HG03571 (cell line): Measurements from ENCODE around the gene CCL24.
A peak's percentile ranks its signal among the peaks of the same experiment; 100 is the strongest.
"Not testable (repeated sequence)": the region's sequence is repeated elsewhere in the genome, so short reads cannot be mapped to it uniquely, and the experiment has no call there.

ENCODE experiments used
- ATAC-seq: cut with Tn5 transposase; IDR thresholded peaks from one replicate; pipeline ENCODE4 v1.9.1; 2021; ENCODE audit not compliant: unreplicated experiment

The CCL24 gene, protein sequence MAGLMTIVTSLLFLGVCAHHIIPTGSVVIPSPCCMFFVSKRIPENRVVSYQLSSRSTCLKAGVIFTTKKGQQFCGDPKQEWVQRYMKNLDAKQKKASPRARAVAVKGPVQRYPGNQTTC

DNA sequence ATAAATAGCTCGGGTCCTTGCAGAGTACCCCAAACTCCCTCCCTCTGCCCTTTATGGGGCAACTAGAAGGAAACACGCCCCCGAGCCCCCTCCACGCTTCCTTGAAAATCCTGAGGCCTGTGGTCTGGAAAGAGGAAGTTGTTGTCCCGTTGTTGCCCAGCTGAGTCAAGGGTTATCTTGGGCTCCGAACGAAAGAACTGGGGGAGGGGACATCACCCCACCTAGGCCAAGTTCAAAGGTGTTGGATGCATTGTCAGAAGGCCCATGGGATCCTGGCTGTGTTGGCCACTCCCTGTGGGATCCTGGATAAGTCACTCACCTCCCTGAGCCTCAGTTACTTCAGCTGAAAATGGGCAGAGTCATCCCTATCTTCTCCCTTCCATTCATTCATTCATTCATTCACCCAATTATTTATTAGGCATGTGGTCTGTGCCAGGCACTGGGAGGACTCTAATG lies at the start of gene CCL24:
CCL24 (minus strand) TSS at position 26 of the 456 bp plus-strand sequence. CDS start 91 bp downstream, outside the sequence.
- ATAC-seq, result no peak

DNA sequence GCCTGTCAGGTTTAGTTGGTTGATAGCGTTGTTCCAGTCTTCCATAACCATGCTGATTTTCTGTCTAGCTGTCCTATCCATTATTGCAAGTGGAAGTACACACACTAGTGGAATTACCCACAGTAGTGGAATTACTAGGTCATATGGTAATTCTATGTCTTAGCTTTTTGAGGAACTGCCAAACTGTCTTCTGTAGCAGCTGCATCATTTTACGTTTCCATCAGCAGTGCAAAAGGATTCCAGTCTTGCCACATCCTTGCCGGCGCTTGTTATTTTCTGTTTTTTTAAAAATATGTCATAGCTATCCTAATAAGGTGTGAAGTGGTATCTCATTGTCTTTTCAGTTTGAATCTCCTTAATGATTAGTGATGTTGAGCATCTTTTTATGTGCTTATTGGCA lies 48.0 kb upstream of the CCL24 start:
- ATAC-seq, result no peak

DNA sequence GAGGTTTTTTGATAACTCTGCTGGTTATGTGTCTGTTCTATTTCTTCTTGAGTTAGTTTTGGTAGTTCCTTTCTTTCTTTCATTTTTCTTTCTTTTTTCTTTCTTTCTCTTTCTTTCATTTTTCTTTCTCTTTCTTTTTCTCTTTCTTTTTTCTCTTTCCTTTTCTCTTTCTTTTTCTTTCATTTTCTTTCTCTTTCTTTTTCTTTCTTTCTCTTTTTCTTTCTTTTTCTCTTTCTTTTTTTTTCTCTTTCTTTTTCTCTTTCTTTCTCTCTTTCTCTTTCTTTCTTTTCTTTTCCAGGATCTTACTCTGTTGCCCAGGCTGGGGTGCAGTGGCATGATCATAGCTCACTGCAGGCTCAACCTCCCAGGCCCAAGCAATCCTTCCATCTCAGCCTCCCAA lies 44.8 kb upstream of the CCL24 start:
- no peak for ATAC-seq

DNA sequence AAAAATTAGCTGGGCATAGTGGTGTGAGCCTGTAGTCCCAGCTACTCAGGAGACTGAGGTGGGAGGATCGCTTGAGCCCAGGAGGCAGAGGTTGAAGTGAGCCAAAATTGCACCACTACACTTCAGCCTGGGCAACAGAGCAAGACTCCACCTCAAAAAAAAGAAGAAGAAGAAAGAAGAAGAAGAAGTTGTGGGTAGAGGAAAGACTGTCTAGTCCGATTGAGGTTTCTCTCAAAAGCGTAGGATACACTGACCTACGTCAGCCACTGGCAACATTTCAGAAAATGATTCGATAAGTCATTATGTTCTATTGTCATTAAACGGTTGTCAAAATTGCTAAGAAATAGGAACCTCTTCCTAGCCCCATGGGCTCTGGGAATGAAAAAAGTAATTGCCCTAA lies 42.9 kb upstream of the CCL24 start:
- no peak for ATAC-seq

DNA sequence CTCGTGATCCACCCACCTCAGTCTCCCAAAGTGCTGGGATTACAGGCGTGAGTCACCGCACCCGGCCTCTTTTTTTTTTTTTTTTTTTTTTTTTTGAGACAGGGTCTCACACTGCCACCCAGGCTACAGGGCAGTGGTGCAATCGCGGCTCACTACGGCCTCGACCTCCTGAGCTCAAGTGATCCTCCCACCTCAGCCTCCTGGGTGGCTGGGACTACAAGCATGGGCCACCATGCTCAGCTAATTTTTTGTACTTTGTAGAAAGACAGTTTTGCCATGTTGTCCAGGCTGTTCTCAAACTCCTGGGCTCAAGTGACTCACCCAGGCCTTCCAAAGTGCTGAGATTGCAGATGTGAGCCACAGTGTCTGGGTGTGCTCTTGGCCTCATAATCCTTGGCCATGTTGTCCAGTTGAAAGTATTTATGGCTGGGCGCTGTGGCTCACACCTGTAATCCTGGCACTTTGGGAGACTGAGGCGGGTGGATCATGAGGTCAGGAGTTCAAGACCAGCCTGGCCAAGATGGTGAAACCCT lies 41.3 kb upstream of the CCL24 start:
- ATAC-seq, result not testable (repeated sequence)

DNA sequence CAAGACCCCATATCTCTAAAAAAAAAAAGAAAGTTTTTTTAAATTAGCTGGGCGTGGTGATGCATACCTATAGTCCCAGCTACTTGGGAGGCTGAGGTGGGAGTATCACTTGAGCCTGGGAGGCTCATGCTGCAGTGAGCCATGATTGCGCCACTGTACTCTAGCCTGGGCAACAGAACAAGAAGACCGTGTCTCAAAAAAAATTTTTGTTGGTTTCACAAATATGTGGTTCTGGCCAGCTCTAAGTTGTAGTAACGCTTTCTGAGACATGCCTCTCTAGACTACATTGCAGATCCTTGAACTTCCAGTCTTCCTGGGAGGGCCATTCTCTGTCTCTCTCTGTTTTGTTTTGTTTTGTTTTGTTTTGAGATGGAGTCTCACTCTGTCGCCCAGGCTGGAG lies 40.6 kb upstream of the CCL24 start:
- ATAC-seq, result no peak

DNA sequence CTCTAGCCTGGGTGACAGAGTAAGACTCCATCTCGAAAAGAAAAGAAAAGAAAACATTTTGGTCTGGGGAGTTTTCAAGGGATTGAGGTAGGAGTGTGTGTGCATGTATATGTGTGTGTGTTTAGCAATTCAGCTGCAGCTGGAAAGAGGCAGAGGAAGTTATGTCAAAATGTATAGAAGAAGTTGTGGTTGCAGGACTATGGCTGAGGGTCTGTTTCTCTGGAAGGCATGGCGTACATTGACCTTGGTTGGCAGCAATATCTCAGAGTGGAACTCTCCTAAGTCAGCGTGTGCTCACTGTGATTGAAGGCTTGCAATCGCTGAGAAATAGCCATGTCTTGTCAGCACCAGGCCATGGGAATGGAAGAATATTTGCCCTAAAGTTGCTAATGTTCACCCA lies 36.6 kb upstream of the CCL24 start:
- no peak for ATAC-seq

DNA sequence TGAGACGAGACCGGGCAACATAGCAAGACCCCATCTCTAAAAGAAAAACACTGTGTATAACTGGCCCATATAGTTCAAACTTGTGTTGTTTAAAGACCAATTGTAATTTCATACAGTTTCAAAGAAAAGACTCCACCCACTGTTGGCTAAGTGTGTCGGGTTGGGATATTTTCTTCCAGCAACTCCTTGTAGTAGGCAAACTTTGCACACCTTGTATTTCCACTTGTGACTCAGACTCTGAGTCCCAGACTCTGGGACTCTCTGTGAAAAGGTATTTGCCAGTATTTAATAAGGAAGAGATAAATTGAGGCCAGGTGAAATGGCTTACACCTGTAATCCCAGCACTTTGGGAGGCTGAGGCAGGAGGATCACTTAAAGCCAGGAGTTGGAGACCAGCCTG lies 36.0 kb upstream of the CCL24 start:
- no peak for ATAC-seq

DNA sequence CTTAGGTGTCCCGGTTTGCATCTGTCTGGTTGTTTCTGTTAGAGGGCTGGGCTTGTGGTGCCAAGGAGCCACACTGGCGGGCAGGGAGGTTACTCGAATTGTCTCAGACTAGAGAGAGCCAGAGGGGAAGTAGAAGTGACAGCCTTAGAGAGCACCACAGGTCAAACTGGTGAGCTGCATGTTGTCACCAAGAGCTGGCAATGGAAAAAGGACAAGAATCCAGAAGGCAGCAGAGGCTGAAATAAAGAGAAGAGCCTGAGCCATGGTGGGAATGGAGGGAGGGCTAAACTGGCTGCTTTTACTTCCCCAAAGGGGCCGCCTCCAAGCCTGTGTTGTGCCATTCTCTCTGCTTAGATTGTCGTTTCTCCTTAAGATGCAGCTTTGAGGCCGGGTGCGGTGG lies 34.1 kb upstream of the CCL24 start:
- ATAC-seq, result no peak

DNA sequence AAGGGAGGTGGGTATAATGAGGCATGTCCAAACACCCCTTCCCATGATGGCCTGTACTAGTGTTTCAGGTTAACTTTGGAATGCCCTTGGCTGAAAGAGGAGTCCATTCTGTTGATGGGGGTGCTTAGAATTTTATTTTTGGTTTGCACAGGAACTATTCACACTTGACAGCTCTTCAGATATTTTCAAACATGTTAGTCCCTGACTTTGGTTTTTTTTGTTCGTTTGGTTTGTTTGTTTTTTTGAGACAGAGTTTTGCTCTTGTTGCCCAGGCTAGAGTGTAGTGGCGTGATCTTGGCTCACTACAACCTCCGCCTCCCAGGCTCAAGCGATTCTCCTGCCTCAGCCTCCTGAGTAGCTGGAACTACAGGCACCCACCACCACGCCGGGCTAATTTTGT lies 31.5 kb upstream of the CCL24 start:
- ATAC-seq, result not testable (repeated sequence)

DNA sequence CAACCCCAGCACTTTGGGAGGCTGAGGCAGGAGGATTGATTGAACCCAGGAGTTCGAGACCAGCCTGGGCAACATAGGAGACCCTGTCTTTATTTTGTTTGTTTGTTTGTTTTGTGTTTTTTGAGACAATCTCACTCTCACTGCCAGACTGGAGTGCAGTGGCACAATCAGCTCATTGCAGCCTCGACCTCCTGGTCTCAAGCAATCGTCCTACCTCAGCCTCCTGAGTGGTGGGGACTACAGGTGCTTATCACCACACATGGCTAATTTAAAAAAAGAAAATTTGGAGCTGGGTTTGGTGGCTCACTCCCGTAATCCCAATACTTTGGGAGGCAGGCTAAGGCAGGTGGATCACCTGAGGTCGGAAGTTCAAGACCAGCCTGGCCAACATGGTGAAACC lies 30.6 kb upstream of the CCL24 start:
- no peak for ATAC-seq

DNA sequence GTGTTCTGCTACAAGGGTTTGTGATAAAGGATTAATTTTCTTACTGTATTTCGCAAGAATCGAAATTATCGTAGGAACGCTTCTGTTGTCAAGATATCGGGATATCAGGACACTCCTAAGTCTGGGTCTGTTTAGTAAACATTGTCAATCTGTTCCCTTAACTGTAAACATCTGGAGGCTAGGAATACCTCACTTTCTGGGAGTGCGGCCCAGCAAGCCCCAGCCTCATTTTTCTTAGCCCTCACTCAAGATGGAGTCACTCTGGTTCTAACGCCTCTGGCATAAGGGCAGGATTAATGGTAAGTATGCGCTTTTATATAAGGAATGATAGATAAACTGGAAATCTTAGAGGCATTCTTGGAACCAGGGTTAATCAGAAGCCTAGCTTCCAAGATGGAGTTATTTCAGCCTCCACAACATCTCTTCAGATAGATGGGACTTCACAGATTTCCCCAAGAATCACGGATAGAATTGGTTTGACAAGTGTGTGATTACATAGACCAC lies 30.1 kb upstream of the CCL24 start:
- no peak for ATAC-seq

DNA sequence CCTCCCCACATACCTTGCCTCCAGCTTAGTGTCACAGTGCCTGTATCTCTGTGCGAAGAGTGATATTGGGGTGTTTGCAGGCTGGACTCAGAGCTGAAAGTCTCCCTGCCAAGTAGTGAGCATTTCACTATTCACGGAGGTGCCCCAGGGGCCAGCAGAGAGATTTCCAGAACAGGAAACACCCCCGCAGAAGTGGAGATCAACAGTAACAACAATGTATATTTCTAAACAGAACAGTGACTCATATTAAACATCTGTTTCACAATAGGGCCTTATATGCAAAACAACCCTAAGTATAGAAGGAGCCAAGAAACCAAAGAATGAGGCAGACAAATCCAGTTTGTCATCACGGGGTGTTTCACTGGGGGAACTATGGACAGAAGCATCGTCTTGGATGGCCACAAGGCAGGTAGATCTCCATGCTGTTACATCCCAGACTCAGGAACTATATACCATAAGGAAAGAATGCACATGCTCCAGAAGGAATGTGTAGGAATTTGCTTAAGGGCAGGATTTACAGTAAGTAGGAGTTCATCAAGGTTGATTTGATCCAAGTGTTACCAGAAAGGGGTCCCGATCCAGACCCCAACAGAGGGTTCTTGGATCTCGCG lies 29.3 kb upstream of the CCL24 start:
- ATAC-seq, result peak; percentile 65

DNA sequence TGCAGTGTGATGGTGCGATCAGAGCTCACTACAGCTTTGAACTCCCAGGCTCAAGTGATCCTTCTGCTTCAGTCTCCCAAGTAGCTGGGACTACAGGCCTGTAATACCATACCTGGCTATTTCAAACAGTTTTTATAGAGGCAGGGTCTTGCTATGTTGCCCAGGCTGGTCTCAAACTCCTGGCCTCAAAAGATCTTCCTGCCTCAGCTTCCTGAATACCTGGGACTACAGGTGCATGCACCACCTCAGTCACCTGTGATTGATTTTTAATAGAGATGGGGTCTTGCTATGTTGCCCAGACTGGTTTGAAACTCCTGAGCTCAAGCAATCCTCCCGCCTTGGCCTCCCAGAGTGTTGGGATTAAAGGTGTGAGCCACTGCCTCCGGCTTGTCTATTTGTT lies 26.4 kb upstream of the CCL24 start:
- no peak for ATAC-seq

DNA sequence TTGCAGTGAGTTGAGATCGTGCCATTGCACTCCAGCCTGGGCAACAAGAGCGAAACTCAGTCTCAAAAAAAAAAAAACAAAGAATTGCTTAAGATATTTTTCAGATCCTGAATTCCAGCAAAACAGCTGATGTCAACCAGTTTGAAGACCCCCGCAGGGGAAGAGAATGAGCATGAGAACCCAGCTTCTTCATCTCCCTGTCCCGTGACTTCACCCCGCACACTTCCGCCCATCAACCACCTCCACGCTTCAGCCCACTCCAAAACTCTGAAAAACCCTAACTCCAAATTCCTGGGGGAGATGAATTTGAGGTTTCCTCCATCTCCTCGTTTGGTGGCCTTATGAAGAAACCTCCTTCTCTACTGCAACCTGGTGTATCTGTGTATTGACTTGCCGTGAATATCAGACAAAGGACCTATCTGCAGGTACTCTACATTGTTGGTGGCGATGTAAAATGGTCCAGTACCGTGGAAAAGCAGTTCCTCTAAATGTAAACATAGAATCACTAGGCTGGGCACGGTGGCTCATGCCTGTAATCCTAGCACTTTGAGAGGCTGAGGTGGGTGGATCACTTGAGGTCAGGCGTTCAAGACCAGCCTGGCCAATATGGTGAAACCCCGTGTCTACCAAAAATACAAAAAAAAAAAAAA lies 24.8 kb upstream of the CCL24 start:
- ATAC-seq, result not testable (repeated sequence)

DNA sequence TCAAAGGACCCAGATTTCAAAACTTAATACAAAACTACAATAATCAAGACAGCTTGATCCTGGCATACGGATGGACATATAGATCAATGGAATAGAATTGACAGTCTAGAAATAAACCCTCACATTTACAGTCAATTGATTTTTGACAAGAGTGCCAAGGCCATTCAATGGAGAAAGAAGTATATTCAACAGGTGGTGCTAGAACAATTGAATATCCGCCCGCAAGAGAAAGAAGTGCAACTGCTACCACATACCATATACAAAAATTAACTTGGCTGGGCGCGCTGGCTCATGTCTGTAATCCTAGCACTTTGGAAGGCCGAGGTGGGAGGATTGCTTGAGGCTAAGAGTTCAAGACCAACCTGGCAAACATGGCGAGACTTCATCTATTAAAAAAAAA lies 23.2 kb upstream of the CCL24 start:
- ATAC-seq, result no peak

DNA sequence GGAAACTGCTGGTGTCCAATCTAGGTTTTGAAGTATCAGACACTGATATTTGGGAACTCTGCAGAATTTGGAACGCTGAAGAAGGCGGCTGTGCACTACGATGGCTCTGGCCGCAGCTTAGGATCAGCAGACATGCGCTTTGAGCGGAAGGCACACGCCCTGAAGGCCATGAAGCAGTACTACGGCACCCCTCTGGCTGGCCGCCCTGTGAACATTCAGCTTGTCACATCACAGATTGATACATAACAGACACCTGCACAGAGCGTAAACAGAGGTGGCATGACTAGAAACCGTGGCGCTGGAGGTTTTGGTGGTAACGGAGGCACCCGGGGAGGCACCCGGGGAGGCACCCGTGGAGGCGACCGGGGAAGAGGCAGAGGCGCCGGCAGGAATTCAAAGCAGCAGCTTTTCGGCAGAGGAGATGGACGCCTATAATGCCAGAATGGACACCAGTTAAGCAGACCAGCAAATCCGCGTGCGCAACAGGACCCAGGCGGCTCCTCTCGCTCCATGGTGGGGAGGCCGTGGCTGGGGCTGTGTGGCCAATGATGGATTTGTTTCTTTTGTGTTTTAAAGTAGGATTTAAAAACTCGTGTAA lies 22.2 kb upstream of the CCL24 start:
- ATAC-seq, result no peak

DNA sequence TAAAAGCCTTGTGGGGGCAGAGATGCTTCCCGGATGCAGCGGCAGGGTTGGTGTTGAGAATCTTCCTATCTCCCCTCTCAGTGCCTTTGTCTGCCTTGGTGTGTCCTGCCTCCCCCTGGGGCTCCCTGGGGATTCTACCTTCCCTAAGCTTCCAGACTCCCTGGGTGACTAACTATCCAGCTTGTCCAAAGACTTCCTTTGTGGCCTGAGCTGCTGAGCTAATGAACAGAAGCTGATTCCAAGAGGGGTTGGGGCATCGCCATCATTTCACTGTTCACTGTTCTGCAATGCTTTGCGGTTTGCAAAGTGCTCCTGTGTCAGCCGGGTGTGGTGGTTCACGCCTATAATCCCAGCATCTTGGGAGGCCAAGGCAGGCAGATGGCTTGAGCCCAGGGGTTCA lies 20.1 kb upstream of the CCL24 start:
- not testable (repeated sequence) for ATAC-seq

DNA sequence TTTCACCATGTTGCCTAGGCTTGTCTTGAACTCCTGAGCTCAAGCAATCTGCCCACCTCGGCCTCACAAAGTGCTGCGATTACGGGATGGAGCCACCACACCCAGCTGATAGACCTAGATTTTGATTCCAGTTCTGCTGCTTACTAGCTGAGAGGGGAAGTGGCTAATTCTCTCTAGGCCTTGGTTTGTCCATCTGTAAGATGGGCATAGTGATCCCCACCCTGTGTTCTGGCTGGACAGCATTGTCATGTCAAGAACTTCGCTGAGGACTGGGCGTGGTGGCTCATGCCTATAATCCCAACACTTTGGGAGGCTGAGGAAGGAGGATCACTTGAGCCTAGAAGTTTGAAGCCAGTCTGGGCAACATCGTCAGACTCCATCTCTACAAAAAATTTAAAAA lies 17.4 kb upstream of the CCL24 start:
- ATAC-seq, result no peak

DNA sequence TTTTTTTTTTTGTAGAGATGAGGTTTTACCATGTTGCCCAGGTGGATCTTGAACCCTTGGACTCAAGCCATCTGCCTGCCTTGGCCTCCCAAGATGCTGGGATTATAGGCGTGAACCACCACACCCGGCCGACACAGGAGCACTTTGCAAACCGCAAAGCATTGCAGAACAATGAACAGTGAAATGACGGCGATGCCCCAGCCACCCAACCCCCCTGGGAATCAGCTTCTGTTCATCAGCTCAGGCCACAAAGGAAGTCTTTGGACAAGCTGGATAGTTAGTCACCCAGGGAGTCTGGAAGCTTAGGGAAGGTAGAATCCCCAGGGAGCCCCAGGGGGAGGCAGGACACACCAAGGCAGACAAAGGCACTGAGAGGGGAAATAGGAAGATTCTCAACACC lies 16.1 kb upstream of the CCL24 start:
- ATAC-seq, result not testable (repeated sequence)

DNA sequence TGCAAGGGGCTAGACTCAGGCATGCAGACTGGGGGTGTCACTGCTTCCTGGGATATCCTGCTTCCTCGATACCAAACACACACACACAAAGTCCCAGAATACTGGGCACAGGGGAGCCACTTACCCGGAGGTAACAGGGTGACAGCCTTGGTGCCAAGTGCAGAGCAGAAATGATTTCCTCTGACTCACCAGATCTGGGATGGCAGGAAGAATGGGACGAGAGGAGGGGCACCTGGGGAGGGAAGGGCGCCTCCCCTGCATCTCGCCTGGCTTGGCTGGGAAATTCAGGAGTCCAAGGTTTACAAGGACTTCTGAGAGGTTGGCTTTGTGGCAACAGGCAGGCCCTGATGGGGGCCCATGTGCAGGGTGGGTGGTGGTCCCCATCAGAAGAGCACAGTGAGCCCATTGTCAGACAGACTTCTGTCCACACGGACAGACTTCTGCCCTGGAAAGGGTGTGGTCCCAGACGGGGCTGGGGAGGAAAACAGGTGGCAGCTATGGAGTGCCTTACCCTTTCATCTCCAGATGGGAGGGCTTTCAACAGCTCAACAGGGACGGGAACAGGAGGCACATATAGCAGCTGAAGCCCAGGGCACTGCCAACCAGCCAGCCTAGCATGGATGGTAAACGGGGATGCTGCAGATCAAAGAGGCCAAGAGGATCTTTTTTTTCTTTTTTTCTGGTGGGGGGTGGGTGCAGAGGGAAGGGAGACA lies 9.7 kb upstream of the CCL24 start:
- no peak for ATAC-seq
